HuH-7 (cell line): ENCODE measurements around the gene NUP210.

Source experiments
- DNase-seq: peaks from one replicate; pipeline ENCODE4 v3.0.0; 2011; ENCODE audit warnings: low spot score

NUP210 gene

GRCh38 chr3:13288732-13289718, 131.1 kb downstream of the NUP210 start:
- DNase-seq = no peak

- no peak for DNase-seq
These were observed 132.3 kb downstream of the NUP210 start for GRCh38 chr3:13287833-13288232.

GRCh38 chr3:13286873-13287272, 133.2 kb downstream of the NUP210 start:
- no peak for DNase-seq

- DNase-seq = no peak
These were observed 135.0 kb downstream of the NUP210 start for GRCh38 chr3:13285007-13285567.

GRCh38 chr3:13283877-13284264, 136.3 kb downstream of the NUP210 start:
- DNase-seq = no peak

GRCh38 chr3:13282986-13283876, 136.9 kb downstream of the NUP210 start:
- DNase-seq = peak; percentile 93

- DNase-seq = peak; percentile 62
These were observed 137.7 kb downstream of the NUP210 start for GRCh38 chr3:13282358-13282985.

GRCh38 chr3:13281507-13282357, 138.4 kb downstream of the NUP210 start:
- DNase-seq = peak; percentile 94

- DNase-seq = peak; percentile 68
These were observed 139.2 kb downstream of the NUP210 start for GRCh38 chr3:13280811-13281506.

GRCh38 chr3:13280122-13280790, 139.9 kb downstream of the NUP210 start:
- DNase-seq = no peak

GRCh38 chr3:13279532-13279910, 140.6 kb downstream of the NUP210 start:
- no peak for DNase-seq

GRCh38 chr3:13278783-13279531, 141.2 kb downstream of the NUP210 start:
- DNase-seq = no peak

GRCh38 chr3:13277860-13278531, 142.1 kb downstream of the NUP210 start:
- DNase-seq = no peak

- no peak for DNase-seq
These were observed 142.8 kb downstream of the NUP210 start for GRCh38 chr3:13277196-13277813.

- DNase-seq = no peak
These were observed 143.5 kb downstream of the NUP210 start for GRCh38 chr3:13276438-13277195.

GRCh38 chr3:13275376-13276005, 144.6 kb downstream of the NUP210 start:
- DNase-seq = no peak
